AG04450 (cell line): ENCODE measurements around the gene PIGK. TPM values are rescaled to one million over a fixed set of nuclear protein-coding genes. Genes with fewer than 3 reads are reported as not detected.
"Not testable (repeated sequence)": the region's sequence is repeated elsewhere in the genome, so short reads cannot be mapped to it uniquely, and the experiment has no call there.

Experiments used
- CTCF ChIA-PET: fragments of 300-600, 350-600 bp; formaldehyde crosslinking; extraction: SDS; loops from one replicate; lab custom pipeline; 2022; ENCODE audit warnings: antibody characterized with exemption, inconsistent platforms; lab: Charles Lee
- POLR2A ChIA-PET: fragments of 350-600 bp; formaldehyde crosslinking; extraction: SDS; loops from one replicate; lab custom pipeline; 2021; ENCODE audit warnings: antibody characterized with exemption, inconsistent platforms; lab: Yijun Ruan, JAX
- DNase-seq: peaks from one replicate; pipeline ENCODE4 v3.0.0-alpha.2; 2011; ENCODE audit warnings: low read depth, low spot score
- H3K27ac ChIP-seq: one replicate; pipeline ENCODE4 v1.5.1; 2012; ENCODE audit warnings: low read depth, low read length, control low read depth
- H3K27me3 ChIP-seq: one replicate; pipeline ENCODE4 v1.6.0; 2012; ENCODE audit warnings: low read length; ENCODE audit not compliant: control insufficient read depth, insufficient read depth
- H3K4me3 ChIP-seq: 2 replicates; pipeline ENCODE4 v1.5.1; 2011; ENCODE audit warnings: mild to moderate bottlenecking, low read depth, low read length, control low read depth
- H3K9me3 ChIP-seq: 2 replicates; pipeline ENCODE4 v1.5.1; 2012; ENCODE audit warnings: low read length; ENCODE audit not compliant: control insufficient read depth, insufficient read depth
- polyA plus RNA-seq: library from polyadenylated mRNA; depleted of rRNA; stranded (reverse); fragments of >200 nt; gene quantifications from 2 replicates; pipeline ENCODE4 v1.2.3, GENCODE V29; 2011
- TF ChIP-seq, protein P1 (sequence below): IDR thresholded peaks from 2 replicates; pipeline ENCODE4 v1.5.1; 2011; ENCODE audit warnings: low read depth, low read length, control low read depth, inconsistent platforms

PIGK gene
- polyA plus RNA-seq, 1 experiment, result 48.8 TPM

DNA sequence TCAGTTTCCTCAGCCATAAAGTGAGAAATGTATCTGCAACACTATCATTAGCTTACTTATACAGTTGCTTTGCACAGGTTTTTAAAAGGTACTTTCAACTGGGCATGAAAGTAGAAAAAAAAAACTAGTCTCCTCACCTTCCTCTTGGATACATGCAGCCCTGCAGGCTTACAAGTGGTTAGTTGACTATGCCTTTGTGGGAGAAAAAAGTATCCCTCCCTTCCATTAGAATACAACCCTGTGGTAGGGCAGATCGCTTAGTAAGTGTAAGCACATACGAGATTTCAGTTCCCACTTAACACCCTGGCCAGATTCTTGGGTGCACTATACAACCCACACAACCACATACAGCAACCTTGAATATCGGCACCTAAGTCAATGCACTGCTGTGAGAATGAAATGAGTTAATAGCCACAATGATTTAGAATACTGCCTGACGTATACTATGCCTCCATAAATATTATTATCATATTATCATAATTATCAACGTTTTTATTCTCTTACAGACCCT is 54.7 kb downstream of the PIGK start:
- H3K27ac ChIP-seq, result no peak overlapping the region
- H3K27me3 ChIP-seq, result no peaks in the 10 kb centered on the region
- CTCF ChIA-PET, result no interaction called here
- TF ChIP-seq, protein P1, sequence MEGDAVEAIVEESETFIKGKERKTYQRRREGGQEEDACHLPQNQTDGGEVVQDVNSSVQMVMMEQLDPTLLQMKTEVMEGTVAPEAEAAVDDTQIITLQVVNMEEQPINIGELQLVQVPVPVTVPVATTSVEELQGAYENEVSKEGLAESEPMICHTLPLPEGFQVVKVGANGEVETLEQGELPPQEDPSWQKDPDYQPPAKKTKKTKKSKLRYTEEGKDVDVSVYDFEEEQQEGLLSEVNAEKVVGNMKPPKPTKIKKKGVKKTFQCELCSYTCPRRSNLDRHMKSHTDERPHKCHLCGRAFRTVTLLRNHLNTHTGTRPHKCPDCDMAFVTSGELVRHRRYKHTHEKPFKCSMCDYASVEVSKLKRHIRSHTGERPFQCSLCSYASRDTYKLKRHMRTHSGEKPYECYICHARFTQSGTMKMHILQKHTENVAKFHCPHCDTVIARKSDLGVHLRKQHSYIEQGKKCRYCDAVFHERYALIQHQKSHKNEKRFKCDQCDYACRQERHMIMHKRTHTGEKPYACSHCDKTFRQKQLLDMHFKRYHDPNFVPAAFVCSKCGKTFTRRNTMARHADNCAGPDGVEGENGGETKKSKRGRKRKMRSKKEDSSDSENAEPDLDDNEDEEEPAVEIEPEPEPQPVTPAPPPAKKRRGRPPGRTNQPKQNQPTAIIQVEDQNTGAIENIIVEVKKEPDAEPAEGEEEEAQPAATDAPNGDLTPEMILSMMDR, result no peak
- no peak for DNase-seq
- no peaks in the 10 kb centered on the region for H3K9me3 ChIP-seq
- POLR2A ChIA-PET, result no interaction called here
- no peak overlapping the region for H3K4me3 ChIP-seq

DNA sequence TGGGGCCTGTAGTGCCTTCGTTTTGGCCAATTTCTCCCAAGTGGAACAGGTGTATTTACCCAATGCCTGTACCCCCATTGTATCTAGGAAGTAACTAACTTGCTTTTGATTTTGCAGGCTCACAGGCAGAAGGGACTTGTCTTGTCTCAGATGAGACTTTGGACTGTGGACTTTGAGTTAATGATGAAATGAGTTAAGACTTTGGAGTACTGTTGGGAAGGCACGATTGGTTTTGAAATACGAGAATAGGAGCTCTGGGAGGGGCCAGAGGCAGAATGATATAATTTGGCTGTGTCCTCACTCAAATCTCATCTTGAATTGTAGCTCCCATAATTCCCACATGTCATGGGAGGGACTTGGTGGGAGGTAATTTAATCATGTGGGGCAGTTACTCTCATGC is 59.5 kb downstream of the PIGK start:
- H3K4me3 ChIP-seq, H3K27ac ChIP-seq, CTCF ChIA-PET, H3K9me3 ChIP-seq, POLR2A ChIA-PET, H3K27me3 ChIP-seq, DNase-seq: not testable (repeated sequence)

DNA sequence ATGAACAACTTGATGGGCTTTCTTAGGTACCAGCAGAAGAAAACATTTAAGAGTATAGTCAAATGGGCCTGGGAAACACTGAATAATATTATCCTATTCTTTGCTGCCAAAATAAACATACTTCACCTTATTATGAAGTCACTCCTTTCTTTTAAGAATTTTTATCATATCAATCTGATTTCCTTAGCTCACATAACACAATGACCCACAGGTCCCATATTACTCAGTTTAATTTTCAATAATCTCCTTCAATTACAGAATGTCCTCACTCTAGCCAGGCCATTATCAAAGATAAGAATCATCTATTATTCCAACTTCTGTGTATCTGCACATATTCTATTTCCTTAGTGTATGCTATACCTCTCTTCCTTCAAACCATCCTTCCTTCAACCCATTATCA is 63.0 kb downstream of the PIGK start:
- Histone ChIP-seq H3K27me3 (no peaks in the 10 kb centered on the region), H3K9me3 (no peaks in the 10 kb centered on the region), H3K4me3 (no peak overlapping the region), H3K27ac (no peak overlapping the region)
- no peak for DNase-seq
- ChIA-PET POLR2A (no interaction called here), CTCF (no interaction called here)
- TF ChIP-seq, protein P1, result no peak

DNA sequence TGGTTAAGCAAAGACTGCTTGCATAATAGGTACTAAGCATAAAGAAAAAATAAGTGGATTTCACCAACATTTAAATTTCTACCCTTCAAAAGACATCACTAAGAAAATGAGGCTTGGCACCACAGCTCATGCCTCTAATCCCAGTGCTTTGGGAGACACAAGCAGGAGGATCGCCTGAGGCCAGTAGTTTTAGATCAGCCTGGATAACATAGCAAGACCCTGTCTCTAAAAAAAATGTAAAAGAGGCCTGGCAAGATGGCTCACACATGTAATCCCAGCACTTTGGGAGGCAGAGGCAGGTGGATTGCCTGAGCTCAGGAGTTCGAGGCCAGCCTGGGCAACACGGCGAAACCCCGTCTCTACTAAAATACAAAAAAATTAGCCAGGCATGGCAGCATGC is 73.0 kb downstream of the PIGK start:
- no peak for DNase-seq
- H3K27me3 ChIP-seq, result no peaks in the 10 kb centered on the region
- no peaks in the 10 kb centered on the region for H3K9me3 ChIP-seq
- CTCF ChIA-PET, result interaction anchor here (2.3 to 5.7 kb wide), 3 partner anchors 387 to 993 kb away, joined by 8 to 28 read pairs (median 27); partner anchors contain the start of gene ZZZ3
- no peak overlapping the region for H3K27ac ChIP-seq
- POLR2A ChIA-PET, result no interaction called here
- TF ChIP-seq, protein P1, result no peak
- no peak overlapping the region for H3K4me3 ChIP-seq

DNA sequence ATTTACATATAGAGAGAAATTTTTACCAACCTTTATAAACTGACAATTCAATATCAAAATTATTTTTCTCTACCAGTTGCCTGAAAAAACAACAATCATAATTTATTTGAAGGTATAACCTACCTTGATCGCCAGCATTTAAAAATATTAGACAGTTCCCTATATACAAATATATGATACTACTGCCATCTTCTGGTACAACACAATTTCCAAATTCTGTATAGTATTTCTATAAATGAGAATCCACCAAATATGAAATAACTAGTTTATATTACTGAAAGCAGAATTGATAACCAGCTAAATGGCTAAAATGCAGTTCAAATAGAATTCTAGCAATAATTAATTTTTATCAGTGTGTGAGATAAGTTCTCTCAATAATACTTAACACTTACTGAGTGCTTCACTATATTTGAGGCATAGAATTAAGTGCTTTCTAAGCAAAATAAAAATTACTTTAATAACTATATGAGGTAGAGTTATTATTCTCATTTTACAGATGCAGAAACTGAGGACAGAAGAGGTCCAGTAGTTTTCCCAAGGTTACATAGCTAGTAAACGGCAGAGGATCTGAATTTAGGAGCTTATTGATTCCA is 75.6 kb downstream of the PIGK start:
- Histone ChIP-seq H3K27me3 (no peaks in the 10 kb centered on the region), H3K9me3 (no peaks in the 10 kb centered on the region), H3K4me3 (no peak overlapping the region), H3K27ac (no peak overlapping the region)
- CTCF ChIA-PET, result interaction anchor here (0.7 to 5.7 kb wide), 5 partner anchors 225 to 1235 kb away, joined by 3 to 28 read pairs (median 3); no protein-coding TSS in a partner anchor
- POLR2A ChIA-PET, result no interaction called here
- TF ChIP-seq, protein P1, result peak; percentile 35
- no peak for DNase-seq
